HG03521 (cell line): ENCODE data around the gene ATP11A.

Experiments used
- ATAC-seq: cut with Tn5 transposase; IDR thresholded peaks from one replicate; pipeline ENCODE4 v1.9.1; 2021; ENCODE audit warnings: mild to moderate bottlenecking, moderate library complexity; ENCODE audit not compliant: unreplicated experiment

ATP11A gene

DNA sequence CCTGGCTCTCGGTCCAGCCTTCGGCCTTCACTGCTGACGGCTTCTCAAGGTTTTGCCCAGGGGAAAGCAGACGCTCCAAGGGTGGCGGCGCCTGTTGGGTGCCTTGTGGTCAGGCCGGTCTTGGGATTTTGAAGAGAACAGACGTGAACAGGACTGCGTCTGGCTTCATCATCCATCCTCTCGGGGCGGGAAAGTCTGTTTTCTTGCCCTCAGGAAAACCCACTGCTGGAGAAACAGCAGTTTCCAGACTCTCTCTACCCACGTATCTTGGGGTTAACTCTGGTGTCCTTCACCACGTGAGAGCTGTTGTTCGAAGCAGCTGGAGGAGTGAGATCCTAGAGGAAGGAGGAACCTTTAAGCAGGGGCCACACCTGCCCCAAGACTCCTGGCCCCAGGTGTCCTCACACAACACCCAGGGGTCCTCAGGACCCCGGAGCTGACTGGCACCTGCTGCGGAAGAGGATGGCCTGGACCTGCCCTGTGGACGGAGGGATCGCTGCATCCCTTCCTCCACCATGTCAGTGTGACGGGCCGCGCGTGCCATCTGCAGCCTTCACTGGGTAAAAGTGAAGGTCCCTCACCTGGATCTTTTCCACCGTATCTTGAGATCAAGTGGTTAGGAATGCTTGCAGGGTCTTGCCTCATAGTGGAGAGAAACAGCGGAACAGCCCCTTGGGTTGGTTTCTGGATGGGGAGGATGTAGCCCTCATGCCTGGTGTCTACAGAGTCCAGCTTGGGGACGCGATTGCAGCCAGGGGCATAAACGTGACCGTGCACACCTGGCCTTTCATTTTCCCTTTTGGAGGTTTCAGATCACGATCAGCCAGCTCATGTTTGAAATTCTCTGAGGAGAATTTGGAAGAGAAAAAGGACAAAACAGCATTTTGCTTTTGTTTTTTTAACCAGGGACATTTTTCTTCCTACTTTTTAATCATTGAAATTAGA lies 209.7 kb downstream of the ATP11A start:
- no peak for ATAC-seq

GRCh38 chr13:112900226-112900600 lies 210.4 kb downstream of the ATP11A start:
- no peak for ATAC-seq

DNA sequence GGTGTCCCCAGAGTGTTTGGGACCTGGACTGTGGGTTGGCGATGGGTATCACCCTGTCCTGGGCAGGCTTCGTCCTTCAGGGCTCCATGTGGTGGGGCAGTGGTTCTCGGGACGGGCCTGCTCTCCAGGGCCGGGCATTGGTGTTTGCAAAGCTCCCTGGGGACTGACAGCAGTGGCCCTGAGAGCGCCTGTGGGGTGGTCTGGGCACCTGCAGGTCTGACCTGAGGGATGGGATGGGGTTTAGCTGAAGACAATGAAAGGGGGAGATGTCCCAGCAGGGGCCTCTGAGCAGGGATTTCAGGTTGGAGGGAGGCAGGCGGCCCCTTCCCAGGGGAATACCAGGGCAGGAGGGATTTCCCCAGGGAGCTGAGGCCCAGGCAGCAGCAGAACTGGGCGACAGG lies 210.9 kb downstream of the ATP11A start:
- ATAC-seq, result no peak

DNA sequence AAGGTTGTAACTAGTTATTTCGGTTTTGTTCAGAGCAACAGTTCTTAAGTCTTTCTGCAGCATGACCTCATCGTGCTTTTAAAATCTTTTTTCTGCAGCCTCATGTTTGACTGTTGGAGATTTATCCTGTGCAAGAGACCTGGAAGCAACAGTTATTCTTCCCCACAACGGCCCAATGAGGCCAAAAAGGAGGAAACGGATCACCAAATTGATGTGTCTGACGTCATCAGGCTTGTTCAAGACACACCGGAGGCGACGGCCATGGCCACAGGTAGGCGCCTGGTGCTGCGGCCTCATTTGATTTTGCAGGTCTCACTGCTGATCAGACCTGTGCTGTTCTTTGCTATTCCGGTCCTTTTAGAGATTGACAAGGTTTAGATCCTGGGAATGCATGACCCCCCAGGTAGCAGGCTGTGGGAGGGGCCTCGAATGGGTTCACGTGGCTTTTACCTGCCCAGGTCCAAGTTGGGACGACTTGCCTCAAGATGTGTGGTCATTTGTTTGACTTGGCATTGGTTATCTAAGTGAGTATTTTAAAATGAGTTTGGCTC lies 212.3 kb downstream of the ATP11A start:
- ATAC-seq, result no peak

- ATAC-seq, result no peak
These were observed 212.8 kb downstream of the ATP11A start for GRCh38 chr13:112902669-112903068.

- ATAC-seq, result no peak
These were observed 213.3 kb downstream of the ATP11A start for GRCh38 chr13:112903071-112903577.

GRCh38 chr13:112903606-112904195 lies 213.9 kb downstream of the ATP11A start:
- no peak for ATAC-seq

DNA sequence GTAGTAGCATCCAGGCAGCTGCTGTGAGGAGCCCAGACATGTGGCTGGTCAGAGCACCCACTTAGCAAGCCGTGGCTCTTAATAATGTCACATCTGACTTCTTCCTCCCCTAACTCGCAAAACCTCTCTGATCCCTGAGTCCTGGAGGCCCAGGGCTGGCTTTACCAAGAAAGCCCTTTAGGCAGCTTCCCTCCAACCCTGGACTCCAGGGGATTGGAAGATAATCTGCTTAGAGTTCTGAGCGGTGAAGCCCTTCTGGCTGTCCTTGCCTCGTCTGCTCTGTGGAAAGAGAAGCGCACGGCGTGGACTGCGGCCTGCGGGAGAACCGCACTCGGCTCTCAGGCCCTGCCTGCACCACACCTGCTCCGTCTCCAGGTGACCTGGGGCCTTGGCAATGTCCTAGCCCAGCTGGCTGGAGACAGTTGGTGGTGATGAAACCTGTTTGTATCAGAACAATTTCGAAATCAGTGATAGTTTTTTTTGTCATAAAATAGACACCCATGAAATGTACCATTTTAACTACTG lies 214.7 kb downstream of the ATP11A start:
- ATAC-seq, result no peak

DNA sequence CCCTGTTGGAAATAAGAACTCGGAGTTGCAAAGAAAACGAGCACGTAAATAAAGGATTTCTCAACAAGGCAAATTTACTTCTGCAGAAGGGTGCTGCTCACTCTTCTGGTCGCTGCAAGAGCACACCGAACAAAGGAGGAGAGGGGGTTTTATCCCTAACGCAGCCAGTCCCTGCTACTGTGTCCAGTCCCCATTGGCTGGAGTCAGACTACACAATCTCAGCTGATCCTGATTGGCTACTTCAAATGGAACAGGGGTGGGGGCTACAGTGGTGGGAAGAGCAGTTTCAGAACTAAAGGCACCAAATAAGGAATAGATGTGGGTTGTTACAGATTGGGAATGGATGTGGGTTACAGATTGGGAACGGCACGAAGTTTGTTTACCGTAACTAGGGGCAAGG lies 215.2 kb downstream of the ATP11A start:
- ATAC-seq, result no peak

GRCh38 chr13:112905619-112905989 lies 215.8 kb downstream of the ATP11A start:
- no peak for ATAC-seq

GRCh38 chr13:112905990-112906641 lies 216.3 kb downstream of the ATP11A start:
- ATAC-seq, result no peak

GRCh38 chr13:112907286-112907685 lies 217.4 kb downstream of the ATP11A start:
- no peak for ATAC-seq

GRCh38 chr13:112907871-112908331 lies 218.1 kb downstream of the ATP11A start:
- no peak for ATAC-seq

DNA sequence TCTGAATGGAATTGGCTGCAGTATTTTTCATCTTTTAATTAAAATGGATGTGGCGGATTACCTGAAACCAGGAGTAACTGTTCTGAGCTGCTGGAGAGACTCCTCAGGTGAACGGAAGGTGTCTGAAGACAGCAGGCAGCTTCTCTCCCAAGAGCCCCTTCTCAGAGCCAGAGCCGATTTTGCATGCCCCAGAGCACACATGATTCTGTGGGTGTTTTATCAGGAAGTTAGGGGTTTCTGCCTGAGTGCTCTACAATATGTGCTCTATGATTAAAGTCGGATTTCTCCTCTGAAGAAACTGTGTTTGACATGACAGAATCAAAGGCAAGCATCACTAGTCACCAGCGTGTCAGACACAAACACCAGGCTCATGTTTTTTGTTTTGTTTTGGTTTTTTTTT lies 218.5 kb downstream of the ATP11A start:
- no peak for ATAC-seq

DNA sequence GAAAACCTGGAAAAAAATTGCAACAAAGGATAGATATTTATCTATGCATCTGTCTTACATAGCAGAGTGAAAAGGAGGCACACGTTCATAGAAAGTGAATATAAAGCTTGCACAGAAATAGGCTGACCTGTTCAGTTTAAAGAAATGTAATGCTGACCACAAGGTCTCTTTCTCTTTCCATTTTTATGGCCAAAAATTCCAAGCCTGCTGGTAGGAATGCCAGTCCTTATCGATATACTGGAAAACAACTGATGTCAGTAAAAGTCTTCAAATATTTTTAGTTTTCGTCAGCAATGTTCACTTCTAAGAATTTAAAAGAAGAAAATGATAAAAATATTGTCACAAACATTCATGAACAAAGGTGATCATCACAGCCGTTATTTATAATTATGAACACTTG lies 220.2 kb downstream of the ATP11A start:
- no peak for ATAC-seq

DNA sequence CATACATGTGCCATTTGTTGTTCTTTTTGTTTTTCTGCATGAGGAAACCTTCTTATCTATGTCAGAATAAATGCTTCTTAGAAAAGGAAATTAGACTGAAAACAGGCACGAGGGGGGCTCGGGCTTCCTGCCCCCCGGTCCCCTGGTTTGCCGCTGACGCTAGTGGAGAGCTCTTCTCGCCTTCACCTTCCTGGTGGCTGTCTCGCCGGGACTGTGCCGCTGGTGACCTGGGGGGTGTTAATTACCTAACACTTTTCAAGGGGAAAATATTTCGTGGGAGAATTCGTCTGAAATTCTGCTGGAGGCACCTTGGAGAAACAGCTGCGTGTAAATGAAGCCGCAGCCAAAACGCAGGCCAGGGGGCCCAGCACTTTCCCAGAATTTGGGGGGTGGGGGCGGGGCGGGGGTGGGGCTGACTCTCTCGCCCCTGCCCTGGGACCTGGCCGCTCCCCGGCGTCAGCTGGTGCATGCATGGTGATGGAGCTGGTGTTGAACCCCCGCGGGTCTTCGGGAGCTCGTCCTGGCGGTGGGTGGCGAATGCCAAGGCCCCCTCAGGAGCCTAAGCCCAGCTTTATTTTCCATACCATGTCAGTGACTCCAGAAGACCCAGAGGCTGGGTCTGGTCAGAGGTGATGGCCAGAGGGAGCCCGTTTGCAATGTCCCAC lies 220.9 kb downstream of the ATP11A start:
- ATAC-seq, result no peak

- no peak for ATAC-seq
These were observed 221.5 kb downstream of the ATP11A start for GRCh38 chr13:112911285-112911701.

GRCh38 chr13:112911883-112912282 lies 222.0 kb downstream of the ATP11A start:
- no peak for ATAC-seq

GRCh38 chr13:112912726-112913440 lies 223.0 kb downstream of the ATP11A start:
- no peak for ATAC-seq

DNA sequence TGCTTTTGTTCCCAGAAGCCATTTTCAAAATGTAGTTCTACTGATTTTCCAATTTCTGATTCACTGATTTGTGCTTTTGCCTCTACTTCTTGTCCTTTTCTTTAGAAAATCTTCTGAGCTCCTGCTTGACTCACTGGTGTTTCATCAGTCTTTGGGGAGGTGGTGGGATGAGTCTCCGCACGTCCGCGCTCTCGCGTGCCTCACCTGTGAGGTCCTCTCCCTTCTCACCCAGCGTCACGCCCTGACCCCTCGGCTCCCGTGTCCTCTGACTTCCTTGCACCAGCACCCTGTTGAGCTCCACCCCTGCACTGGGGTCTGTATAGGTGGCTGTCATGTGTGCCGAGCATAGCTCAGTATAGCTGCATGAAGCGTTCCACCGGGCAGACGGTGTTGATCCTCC lies 226.5 kb downstream of the ATP11A start:
- ATAC-seq, result no peak
